GM10847 (cell line): ENCODE measurements around the gene CEBPB.

Experiments
- POLR2A ChIP-seq: IDR thresholded peaks from 2 replicates; pipeline ENCODE4 v1.6.1; 2011; ENCODE audit not compliant: insufficient read length; ENCODE audit errors: extremely low read depth

The CEBPB gene

GRCh38 chr20:50226093-50226974 is 35.7 kb downstream of the CEBPB start:
- TF ChIP-seq POLR2A = no peak

DNA sequence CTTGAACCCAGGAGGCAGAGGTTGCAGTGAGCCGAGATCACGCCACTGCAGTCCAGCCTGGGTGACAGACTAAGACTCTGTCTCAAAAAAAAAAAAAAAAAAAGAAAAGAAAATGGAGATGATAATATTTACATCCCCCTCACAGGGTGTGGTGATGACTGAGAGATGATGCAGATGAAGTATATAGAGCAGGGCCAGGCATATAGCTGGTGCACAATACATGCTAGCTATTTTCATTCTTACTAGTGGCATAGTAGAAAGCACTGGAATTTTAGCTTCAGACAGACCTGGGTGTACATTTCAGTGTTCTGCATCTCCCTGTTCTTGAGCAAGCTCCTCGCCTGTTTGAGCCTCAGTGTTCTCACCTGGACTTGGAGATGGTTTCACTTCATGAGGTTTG is 36.9 kb downstream of the CEBPB start:
- TF ChIP-seq POLR2A = no peak

- no peak for TF ChIP-seq POLR2A
Observed at GRCh38 chr20:50229156-50229607, 38.6 kb downstream of the CEBPB start.

GRCh38 chr20:50230184-50230583 is 39.6 kb downstream of the CEBPB start:
- TF ChIP-seq POLR2A = no peak

- TF ChIP-seq POLR2A = no peak
Observed at GRCh38 chr20:50230871-50231560, 40.4 kb downstream of the CEBPB start.

- no peak for TF ChIP-seq POLR2A
Observed at GRCh38 chr20:50231854-50232253, 41.2 kb downstream of the CEBPB start.

- no peak for TF ChIP-seq POLR2A
Observed at GRCh38 chr20:50232651-50233324, 42.2 kb downstream of the CEBPB start.

- TF ChIP-seq POLR2A = no peak
Observed at GRCh38 chr20:50233325-50234212, 42.9 kb downstream of the CEBPB start.

DNA sequence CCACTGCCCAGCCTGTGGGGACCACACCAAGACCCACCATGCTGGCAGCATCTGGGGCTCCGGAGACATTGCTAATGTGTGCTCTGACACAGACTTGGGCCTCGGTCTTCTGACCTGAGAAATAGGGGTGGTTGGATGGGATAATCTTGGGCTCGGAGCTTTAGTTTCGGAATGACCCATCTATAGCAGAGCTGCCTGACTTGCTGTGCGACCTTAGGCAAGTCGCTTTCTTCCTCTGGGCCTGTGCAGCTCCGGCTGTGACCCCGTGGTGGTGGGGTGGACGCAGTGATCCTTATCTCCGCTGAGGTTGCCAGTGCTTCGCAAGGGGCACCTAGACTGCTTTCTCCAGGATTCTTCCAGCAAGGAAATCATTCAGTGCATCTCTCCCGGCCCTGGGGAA is 43.7 kb downstream of the CEBPB start:
- TF ChIP-seq POLR2A = no peak

- TF ChIP-seq POLR2A = no peak
Observed at GRCh38 chr20:50237349-50237748, 46.7 kb downstream of the CEBPB start.

DNA sequence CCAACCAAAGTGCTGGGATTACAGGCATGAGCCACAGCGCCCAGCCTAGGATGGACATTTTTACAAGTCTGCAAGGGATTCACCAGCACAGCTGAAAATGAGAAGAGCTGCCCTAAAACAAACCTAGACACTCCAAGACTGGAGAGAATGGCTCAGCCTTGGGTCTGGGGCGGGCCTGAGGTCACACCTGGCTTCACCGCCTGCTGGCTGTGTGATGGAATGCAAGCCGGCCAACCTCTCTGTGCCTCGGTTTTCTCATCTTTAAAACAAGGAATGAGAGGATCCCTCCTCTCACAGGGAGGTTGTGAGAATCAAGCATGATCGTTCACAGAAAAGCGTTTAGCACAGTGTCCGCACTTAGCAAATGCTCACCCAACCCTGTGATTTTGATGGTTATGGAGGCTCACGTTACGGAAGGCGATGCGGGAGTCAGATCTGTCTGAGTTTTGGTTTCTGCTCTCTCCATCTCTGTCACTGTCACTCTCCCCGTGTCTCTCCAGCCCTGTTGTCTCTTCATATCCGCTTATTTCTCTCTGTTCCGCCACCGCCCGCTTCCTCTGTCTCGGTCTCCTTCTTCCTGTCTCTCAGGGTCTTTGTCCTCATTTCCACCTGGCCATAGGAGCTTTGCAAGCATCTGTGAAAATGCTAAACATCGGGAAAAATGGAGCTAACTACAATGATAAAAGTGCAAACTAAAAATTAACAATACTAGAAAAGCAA is 47.6 kb downstream of the CEBPB start:
- no peak for TF ChIP-seq POLR2A

- no peak for TF ChIP-seq POLR2A
Observed at GRCh38 chr20:50240092-50240491, 49.5 kb downstream of the CEBPB start.

- no peak for TF ChIP-seq POLR2A
Observed at GRCh38 chr20:50242178-50242514, 51.5 kb downstream of the CEBPB start.
